GM19372 (cell line): ENCODE results near the gene GALNT17.

Source experiments
- ATAC-seq: cut with Tn5 transposase; IDR thresholded peaks from one replicate; pipeline ENCODE4 v1.9.1; 2021; ENCODE audit warnings: mild to moderate bottlenecking, low read depth, moderate library complexity; ENCODE audit not compliant: unreplicated experiment

The GALNT17 gene

DNA sequence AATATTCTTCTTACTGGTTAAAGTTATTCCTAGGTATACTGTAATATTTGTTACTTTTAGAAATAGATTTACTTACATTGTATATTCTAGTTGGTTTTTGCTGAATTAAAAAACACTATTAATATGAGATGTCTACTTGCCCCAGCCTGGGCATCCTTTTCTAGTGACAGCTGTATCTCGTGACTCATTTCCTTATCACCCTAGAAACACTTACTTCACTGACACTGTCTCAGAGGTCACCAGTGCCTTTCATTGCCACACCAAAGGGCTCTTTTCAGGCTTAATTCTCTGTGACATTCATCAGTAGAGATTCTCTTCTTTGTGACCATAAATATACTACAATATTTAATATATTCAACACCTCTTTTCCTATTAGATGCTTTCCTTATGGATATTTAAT, 194.7 kb downstream of the GALNT17 start:
- ATAC-seq: no peak

DNA sequence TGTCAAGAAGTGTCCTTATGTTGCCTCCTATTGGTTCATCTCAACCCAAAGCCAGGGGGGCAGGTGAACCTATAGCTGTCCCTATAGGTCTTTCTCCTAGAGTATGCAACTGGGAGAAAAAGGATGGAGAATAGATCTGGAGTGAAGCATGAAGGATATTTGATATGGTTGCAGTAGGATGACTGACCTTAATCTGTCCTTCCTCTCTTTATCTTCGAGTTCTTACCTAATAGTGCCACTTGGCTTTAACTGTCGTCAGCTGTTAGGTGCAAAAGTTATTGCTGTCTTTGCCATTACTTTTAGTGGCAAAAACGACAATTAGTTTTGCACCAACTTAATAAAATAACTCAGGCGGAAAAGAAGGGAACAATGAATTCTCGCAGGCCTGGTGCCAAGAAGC, 196.0 kb downstream of the GALNT17 start:
- no peak for ATAC-seq

DNA sequence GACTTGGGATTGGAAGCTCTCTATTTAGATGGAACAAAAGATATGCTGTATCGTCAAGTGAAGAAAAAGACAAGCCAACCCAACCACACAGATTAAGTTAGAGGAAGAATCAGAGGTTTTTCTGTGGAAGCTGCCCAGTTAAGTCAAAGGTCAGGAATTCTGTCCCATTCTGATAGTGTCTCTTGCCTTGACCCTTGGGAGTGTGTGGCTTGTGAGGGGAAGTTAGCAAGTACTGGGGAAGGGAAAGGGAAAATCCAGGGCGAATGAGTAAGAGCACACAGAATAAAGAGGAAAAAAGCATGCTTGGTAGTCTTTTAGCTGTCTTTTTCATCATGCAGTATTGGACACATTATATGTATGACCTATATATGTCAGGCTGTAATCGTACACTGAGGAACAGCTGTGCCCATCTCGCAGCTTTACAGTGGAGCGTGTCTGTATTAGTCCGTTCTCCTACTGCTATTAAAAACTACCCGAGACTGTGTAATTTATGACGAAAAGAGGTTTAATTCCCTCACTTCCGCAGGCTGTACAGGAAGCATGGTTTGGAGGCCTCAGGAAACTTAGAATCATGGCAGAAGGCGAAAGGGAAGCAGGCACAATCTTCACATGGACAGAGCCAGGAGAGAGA, 197.2 kb downstream of the GALNT17 start:
- ATAC-seq: no peak

DNA sequence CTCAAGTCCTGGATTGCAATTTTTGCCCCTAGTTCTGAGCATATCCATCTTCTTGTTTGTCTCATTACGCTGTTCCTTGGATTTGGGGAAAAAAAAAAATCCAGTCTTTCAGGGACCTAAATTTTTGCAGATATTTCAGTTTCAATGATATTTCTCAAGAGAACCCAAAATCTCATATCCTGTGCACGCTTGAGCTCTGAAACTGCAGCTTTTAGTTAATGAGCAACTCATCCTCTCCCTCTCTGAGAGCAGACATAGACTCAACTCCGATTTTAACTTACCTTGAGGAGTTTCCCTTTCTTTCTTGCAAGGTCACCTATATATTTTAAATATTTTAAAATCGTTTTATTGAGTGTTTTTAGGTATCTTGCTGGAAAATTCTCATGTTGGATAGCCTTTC, 200.3 kb downstream of the GALNT17 start:
- ATAC-seq: no peak

DNA sequence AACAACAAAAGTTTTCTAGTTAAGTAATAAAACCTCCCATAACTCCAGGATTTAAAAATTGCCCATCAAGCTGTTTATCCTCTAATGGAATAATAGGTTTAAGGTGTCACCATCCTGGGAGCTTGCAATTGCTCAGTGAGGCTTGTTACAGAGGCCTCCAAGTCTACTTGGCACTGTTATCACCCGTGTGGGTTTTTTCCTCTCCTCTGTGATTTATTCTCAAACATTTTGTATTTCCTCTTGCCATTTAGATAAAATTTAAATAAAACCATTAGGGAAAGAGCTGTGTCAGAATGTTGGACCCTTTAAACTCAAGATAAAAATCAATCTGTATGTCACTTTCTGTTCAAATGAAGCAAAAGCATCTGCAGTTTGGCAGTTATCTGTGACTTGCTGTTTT, 202.6 kb downstream of the GALNT17 start:
- ATAC-seq: no peak

DNA sequence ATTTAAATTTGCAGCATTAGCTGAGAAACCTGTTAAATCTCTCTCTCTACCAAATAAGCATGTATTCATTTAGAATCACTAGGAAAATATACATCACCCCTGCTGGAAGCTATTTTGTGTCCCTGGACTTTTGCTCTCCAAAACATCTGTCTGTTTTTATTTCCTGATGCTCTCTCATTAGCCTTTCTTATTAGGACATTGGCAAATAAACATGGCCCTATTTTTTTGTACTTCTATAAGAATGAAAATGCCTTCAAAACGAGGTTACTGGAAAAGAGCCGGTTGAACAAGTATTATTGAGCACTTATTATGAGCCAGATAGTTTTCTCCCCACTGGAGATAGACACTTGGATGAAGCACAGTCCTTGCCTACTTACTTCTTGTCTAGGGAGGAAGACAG, 206.9 kb downstream of the GALNT17 start:
- ATAC-seq: no peak

DNA sequence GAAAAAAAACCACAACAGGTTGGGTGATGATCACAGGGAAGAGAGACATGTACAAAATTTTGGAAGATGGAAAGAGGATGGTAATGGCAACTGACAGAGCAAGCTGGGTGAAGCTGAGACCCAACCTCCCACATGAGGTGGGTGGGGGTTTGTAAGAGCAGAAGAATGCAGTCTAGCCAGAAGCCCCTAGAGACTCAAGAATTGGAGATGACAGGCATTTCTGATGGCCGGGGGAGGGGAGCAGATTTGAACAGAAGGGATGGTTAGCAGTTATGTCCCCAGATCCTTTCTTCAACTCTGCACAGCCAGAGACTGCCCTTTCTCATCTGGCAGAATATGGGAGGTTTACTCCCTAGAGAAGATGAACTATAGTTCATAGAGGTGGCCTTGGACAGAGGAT, 208.0 kb downstream of the GALNT17 start:
- ATAC-seq: no peak

DNA sequence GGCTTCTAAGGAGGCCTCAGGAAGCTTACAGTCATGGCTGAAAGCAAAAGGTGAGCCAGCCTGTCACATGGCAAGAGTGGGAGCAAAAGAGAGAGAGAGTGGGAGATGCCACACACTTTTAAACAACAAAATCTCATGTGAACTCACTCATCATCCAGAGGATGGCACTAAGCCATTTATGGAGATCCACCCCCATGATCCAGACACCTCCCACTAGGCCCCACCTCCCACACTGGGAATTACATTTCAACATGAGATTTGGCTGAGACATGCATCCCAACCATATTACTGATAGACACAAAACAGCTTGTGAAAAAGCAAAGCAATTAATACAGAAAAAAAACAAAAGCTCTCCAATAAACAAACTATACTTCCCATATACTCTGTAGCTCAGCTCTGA, 210.3 kb downstream of the GALNT17 start:
- ATAC-seq: no peak

DNA sequence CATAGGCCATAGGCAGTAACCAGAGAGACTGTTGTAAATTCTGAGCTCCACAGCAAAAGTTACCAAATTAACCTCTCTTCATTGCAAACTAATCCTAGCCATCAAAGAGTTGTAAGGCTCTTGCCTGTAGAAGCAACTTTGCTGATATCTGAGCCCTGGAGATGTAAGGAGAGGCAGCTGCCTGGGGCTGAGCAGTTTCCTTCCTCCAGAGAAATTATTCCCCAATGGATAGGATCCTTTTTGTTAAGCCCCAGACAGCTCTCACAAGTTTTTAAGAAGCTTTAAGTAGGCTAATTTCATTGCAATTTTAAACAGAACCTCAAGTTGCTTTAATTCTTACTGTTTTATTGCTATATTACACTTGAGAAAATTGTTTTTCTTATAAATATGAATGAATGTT, 211.1 kb downstream of the GALNT17 start:
- ATAC-seq: no peak

DNA sequence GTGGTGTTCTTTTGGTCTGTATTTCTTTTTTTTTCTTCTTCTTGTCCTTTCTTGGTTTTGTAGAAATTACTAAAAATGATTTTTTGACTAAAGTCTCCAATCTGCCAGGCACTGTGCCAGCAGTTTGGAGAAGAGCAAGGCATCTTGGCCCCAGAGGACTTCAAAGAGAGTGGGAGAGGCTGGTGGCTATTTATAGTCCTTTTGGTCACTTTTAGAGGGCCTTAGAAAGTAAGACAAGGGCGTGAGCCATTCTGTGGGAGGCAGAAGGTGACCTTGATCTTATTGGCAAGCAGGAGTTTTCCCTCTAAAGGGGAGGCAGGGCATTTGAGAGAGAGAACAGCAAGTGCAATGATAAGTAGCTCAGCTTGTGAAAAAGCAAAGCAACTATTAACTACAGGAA, 211.9 kb downstream of the GALNT17 start:
- ATAC-seq: no peak

DNA sequence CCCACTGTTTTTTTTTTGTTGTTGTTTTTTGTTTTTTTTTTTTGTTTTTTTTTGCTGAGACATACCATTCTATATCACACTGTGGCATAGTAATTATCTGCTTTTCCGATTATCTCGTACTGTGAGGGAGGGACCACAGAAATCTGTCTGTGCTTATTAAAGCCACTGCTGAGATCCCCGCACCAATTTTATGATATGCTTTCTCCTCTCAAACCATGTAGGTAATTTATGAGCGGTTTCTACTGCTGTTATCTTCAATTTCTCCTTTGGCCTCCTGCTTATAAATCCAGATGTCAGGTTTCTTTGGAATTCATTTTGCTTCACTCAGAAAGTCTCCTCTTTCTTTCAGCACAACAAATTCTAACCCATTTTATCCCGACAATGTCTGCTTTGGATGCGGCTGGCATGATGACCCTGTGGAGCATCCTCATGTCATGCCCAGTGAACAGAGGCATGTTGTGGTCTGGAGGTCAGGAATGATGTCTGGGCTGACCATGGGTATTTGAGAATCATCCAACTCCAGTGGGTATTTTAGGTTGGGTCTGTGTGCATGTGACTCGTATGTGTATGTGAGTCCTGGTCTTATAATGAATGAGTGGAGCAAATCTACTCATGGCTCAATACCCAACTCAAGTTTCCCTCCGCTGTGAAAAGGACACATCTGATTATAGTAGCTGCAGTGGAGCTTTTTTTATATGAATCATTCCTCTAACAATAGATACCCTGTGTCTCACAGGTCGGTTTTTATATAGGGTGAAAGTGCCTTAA, 213.4 kb downstream of the GALNT17 start:
- ATAC-seq: no peak

DNA sequence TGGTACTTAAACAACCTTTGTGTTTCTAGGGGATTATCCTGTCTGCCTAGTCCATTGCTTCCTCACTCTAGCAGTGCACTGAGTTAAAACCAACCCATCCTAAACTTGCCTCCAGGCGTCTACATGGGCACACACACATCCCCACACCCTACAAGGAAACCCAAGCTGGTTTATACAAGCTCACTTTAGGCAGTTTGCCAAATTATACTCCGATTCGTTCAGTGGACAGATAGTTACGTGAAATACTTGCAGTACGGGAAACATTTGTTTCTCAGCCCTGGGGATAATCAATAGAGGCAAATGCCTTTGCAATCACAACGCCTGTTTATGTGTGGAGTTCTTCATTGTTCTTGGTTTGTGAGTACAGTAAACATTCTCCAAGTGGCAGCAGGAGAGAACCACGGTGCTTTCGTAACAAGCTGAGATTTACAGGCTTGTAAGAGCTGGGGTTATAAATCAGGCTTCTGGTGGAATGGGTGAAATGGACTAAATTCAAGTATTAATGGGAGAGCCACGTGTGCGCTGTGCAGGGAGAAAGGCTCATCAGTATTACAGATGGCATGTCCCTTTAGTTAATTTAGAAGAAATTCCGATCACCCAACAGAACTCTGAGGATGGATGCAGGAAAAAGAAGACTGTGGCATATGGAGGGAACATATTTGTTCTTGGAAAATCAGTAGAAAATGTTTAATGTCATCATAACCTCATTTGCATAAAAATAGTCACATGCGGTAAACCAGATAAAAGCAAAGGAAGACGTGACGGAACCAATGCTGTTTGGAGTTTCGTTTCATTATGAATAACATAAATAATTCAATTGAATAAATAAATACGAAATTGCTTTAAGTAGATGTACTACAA, 217.1 kb downstream of the GALNT17 start:
- no peak for ATAC-seq

DNA sequence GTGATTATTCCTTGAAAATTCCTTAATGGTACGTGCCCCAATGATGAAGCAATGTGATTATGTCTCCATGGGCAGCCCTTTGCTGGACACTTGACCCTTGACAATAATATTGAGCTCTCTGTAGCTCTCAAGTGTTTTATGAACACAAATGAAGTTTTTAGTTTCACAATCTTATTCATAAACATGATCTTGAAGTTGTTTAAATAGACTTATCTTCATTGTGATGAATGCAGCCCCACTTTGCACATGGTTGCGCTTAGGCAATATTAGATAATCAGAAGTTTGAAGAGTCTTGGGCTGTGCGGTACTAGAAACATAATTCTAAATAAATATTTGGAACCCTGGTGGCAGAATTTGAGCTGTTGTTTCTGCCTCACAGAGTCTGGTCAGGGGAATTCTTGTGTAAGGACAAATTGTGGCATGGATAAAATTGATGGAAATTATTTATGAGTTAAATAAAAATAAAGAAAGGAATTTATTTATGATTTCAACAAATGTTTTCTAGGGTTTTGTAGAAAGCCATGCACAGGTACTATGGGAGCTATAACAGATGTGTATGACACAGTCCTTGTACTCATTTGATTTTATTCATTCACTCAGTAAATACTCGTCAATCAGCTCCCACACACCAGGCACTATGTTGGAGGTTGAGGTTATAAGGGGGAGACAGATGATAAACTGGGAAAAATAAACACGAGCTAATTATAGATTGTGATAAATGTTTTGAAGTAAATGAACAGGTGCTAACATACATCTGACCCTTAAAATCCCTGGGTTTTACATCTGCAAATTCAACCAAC, 217.9 kb downstream of the GALNT17 start:
- ATAC-seq: no peak

DNA sequence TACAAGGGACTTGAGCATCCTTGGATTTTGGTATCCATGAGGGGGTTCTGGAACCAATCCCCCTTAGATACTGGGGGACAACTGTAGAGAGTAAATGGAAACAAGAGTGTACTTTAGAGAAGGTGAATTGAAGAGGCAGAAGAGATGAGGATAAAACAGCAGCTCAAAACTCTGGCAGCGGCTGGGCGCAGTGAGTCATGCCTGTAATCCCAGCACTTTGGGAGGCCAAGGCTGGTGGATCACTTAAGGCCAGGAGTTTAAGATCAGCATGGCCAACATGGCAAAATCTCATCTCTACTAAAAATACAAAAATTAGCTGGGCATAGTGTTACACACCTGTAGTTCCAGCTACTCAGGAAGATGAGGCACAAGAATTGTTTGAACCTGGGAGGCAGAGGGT, 218.7 kb downstream of the GALNT17 start:
- no peak for ATAC-seq

DNA sequence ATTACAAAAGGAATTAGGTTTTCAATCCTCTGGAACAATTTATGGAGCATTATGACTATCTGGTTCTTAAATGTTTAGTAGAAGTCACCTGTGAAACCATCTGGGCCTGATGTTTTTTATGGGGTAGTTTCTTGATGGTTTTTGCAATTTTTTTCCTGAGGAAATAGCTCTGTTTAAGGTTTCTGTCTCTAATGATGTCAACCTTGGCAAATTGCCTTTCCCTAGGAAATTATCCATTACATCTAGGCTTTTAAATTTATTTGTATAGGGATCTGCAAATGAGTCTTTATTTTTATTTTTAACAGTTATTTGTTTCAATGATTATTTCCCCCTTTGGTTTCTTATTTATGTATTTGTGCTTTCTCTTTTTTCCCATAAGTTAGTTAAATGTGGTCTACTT, 222.8 kb downstream of the GALNT17 start:
- no peak for ATAC-seq

DNA sequence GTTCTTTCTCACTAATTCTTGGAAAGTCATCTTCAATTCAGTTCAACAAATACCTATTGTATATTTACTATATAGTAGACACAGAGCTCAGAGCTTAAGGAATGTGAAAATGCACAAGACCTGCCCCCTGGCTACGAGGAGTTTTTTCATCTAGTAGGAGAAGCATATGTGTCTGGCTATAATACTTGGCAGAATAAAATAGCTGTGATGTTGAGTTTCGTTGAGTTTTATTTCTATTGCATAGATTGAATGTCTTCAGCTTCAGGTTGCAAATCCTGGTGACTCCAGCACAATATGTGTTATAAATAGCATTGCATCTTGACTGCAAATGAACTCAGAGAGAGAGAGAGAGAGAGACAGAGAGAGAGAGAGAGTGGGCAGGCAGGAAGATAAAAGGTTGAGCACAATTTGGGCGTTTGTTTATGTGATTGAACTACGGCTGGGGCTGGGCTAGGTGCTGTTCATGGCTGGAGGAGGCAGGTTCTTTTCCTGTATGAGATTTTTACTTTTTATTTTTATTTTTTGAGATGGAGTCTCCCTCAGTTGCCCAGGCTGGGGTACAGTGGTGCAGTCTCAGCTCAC, 229.6 kb downstream of the GALNT17 start:
- ATAC-seq: no peak

DNA sequence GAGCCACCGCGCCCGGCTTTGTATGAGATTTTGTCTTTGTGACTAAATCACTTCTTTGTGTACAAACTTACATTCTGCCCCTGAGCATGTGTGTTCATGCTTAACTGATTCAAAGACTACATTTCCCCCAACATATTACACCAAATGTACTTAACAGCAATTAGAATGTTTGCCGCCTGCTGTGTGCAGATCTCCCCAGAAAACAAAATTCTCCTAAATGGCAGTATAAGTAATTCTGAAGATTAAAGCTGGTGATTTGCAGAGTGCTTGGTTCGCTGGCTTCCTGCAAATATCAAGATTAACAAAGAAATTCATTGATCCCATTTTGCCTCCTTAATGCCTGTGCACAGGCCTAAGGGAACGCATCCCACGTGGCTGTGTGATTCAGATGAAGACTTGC, 230.3 kb downstream of the GALNT17 start:
- ATAC-seq: no peak

DNA sequence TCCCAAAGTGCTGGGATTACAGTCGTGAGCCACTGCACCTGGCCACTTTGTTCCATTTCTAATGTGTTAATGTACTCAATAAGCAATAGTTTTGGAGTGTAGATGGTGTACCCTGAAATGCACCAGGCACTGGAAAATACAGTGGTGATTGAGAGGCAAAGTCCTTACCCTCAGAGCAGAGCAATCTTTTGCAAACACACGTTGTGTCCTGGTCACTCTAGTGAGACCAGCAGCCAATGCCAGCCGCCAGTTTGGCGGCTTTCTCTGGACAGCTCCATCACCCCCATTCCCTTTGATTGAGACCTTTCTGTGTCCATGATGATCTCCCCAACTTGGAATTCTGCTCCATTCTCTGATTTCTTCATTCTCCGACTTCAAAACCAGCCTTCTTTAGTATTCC, 231.3 kb downstream of the GALNT17 start:
- no peak for ATAC-seq

DNA sequence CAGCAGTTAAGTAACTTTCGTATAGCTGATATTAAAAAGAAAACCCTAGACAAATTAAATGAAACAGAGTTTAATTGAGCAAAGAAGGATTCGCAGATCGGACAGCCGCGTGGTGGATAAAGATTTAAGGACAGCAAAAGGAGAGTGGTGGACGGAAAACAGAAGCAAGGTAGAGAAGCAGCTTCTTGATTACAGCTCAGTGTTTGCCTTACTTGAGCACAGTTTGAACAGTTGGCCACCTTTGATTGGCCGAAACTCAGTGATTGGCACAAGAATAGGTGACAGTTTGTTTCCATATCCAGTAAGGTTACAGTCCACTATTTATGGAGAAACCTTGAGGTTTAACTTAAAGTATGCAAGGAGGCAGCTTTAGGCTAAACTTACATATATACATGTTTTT, 231.7 kb downstream of the GALNT17 start:
- no peak for ATAC-seq

DNA sequence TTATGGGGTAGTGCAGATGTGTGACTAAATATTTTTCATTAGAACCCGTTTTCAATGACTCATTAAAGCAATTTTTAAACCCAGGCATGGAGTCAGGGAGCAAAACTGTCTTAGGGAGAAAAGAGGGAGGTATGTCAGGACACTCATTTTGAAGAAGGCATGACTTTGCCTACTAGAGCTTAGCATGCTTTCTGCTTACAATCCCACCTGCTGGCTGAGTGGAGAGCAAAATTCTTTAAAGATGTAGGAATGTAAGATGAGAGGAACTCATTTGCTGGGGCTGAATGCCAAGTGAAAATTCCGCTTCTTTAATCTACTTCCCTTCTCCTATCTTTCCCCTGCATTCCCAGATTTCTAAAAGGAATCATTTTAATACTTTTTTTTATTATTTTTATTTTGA, 232.6 kb downstream of the GALNT17 start:
- ATAC-seq: no peak
